Cardiac muscle cell (in vitro differentiated cells and primary cell): ENCODE data around the gene ATP13A5. TPM values are rescaled to one million over a fixed set of nuclear protein-coding genes. Genes with fewer than 3 reads are reported as not detected.

Experiments used
- DNase-seq, 2 donors: peaks; one replicate each; pipeline versions ENCODE4 v3.0.0 to v3.0.0-alpha.2; 2010 to 2017; ENCODE audit warnings: low read depth in 1 of 2, low spot score in 1 of 2
- H3K27ac ChIP-seq: fragments of 200-600 bp; sonication (generic); 2 replicates; pipeline ENCODE4 v1.5.1; 2016
- H3K27me3 ChIP-seq: fragments of 200-600 bp; sonication (generic); 2 replicates; pipeline ENCODE4 v1.6.0; 2016; ENCODE audit warnings: control low read depth
- H3K36me3 ChIP-seq: fragments of 200-600 bp; sonication (generic); 2 replicates; pipeline ENCODE4 v1.5.1; 2016; ENCODE audit warnings: control low read depth
- H3K4me1 ChIP-seq: fragments of 200-600 bp; sonication (generic); 2 replicates; pipeline ENCODE4 v1.8.1; 2017; ENCODE audit warnings: low read depth, mild to moderate bottlenecking, mixed run types
- H3K4me3 ChIP-seq: fragments of 200-600 bp; sonication (generic); 2 replicates; pipeline ENCODE4 v1.5.1; 2016; ENCODE audit warnings: mild to moderate bottlenecking
- H3K9me3 ChIP-seq: fragments of 200-600 bp; sonication (generic); 2 replicates; pipeline ENCODE4 v1.5.1; 2017; ENCODE audit warnings: low read depth, mild to moderate bottlenecking, control low read depth
- polyA plus RNA-seq: library from polyadenylated mRNA; unstranded; fragments of >200 nt; fragmentation: Nextera tagmentation; extraction: Ambion mirVana; gene quantifications from 2 replicates; pipeline ENCODE4 v1.2.1, GENCODE V29; 2016
- total RNA-seq: library from RNA; depleted of rRNA; stranded (reverse); fragments of >200 nt; gene quantifications from 2 replicates; pipeline ENCODE4 v1.2.3, GENCODE V29; 2016
- TF ChIP-seq, protein P1 (sequence below): IDR thresholded peaks from 2 replicates; pipeline ENCODE4 v1.5.1; 2012; ENCODE audit warnings: low read depth, mild to moderate bottlenecking, low read length

ATP13A5 gene
- total and polyA plus RNA-seq, 2 experiments from 2014 or later = 0.16 TPM; not detected in 1

DNA sequence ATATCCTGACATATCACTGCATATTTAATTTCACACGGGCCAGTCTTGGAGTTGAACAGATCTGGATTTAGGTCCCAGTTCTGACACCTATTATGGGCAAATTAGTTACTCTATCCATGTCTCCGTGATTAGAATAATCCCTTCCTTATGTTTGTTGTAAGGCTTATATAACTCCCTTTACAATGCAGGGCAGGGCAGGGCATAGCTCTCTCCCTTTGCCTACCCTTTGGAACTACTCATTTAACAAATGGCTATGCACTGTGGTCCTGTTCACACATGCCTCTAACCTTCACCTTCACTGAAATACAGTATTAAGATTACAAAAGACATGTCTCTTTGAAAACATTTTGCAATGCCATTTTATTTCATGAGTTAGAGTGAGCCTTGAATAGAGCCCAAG is 24.8 kb upstream of the ATP13A5 start:
- Histone ChIP-seq H3K27me3 (peaks cover 24% of the 10 kb centered on the region), H3K27ac (no peak overlapping the region), H3K4me3 (no peak overlapping the region), H3K36me3 (no peaks in the 10 kb centered on the region), H3K4me1 (no peaks in the 10 kb centered on the region), H3K9me3 (no peaks in the 10 kb centered on the region)
- TF ChIP-seq, protein P1, sequence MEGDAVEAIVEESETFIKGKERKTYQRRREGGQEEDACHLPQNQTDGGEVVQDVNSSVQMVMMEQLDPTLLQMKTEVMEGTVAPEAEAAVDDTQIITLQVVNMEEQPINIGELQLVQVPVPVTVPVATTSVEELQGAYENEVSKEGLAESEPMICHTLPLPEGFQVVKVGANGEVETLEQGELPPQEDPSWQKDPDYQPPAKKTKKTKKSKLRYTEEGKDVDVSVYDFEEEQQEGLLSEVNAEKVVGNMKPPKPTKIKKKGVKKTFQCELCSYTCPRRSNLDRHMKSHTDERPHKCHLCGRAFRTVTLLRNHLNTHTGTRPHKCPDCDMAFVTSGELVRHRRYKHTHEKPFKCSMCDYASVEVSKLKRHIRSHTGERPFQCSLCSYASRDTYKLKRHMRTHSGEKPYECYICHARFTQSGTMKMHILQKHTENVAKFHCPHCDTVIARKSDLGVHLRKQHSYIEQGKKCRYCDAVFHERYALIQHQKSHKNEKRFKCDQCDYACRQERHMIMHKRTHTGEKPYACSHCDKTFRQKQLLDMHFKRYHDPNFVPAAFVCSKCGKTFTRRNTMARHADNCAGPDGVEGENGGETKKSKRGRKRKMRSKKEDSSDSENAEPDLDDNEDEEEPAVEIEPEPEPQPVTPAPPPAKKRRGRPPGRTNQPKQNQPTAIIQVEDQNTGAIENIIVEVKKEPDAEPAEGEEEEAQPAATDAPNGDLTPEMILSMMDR = no peak
- no peak for DNase-seq

DNA sequence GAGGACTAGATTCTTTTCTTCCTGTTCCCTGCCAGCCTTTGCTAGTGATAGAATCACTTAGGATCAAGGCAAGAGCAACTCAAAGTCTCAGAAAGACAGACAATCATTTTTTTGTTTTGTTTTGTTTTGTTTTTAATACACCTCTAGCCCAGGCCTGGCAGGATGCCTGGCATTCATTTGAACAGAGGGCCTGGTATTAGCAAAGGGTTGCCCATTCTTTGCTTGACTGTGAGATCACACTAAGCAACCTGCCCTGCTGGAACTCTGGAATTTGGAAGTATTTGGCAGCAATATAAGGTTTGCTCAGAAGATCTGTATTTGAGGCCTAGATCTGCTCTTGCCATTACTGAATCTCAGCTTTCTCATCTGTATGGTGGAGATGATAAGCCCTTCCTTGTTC is 21.8 kb upstream of the ATP13A5 start:
- TF ChIP-seq, protein P1 = no peak
- Histone ChIP-seq H3K4me3 (no peak overlapping the region), H3K27ac (no peak overlapping the region), H3K36me3 (no peaks in the 10 kb centered on the region), H3K27me3 (peaks cover 20% of the 10 kb centered on the region), H3K9me3 (no peaks in the 10 kb centered on the region), H3K4me1 (no peaks in the 10 kb centered on the region)
- no peak for DNase-seq

DNA sequence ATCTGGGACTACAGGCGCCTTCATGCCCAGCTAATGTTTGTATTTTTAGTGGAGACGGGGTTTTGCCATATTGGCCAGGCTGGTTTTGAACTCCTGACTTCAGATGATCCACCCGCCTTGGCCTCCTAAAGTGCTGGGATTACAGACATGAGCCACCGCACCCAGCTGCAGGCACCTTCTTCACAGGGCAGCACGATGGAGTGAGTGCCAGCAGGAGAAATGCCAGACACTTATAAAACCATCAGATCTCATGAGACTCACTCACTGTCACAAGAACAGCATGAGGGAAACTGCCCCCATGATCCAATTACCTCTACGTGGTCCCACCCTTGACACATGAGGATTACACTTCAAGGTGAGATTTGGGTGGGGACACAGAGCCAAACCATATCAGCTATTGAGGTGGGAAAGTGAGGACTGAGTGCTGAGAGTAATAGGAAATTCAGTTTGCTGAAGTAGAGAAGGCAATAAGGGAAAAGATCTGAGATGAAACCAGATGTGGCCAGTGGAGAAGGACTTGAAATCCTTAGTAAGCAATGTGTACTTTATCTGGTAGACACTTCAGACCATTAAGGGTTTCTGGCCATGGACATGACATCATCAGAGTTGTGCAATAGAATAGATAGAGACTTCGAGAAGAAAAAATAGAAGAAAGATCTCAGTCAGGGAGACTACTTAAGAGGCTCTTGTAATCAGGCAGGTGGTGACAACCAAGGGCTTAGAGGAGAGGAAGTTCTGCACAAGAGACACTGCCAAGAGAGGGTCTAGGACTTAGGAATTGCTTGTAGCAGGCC is 18.1 kb upstream of the ATP13A5 start:
- no peaks in the 10 kb centered on the region for H3K4me1 ChIP-seq
- no peak overlapping the region for H3K4me3 ChIP-seq
- TF ChIP-seq, protein P1 = no peak
- no peak overlapping the region for H3K27ac ChIP-seq
- H3K36me3 ChIP-seq = no peaks in the 10 kb centered on the region
- H3K27me3 ChIP-seq = peaks cover 20% of the 10 kb centered on the region
- peak in 1 of 2 donors; percentile 28 for DNase-seq
- H3K9me3 ChIP-seq = no peaks in the 10 kb centered on the region

DNA sequence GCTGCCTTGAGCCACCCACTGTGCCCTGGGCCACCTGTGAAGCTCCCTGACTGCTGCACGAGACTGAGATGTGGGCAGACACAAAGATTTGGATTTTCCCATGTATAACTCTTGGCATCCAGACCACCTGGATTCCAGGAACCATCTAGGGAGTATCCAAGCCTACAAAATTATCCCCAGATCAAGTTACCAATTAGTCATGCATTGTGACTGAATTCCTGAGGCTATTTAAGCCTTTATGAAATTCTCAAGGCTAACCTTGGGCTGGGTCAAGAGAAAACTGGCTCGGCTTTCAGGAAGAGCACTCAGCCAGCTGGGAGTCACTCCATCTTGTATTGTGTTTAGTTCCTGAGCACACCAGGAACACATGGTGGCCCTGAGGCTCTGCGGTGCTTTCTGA is 13.3 kb upstream of the ATP13A5 start:
- TF ChIP-seq, protein P1 = no peak
- DNase-seq = no peak
- Histone ChIP-seq H3K36me3 (no peaks in the 10 kb centered on the region), H3K4me3 (no peak overlapping the region), H3K27ac (no peak overlapping the region), H3K9me3 (no peaks in the 10 kb centered on the region), H3K4me1 (no peaks in the 10 kb centered on the region), H3K27me3 (no peaks in the 10 kb centered on the region)

DNA sequence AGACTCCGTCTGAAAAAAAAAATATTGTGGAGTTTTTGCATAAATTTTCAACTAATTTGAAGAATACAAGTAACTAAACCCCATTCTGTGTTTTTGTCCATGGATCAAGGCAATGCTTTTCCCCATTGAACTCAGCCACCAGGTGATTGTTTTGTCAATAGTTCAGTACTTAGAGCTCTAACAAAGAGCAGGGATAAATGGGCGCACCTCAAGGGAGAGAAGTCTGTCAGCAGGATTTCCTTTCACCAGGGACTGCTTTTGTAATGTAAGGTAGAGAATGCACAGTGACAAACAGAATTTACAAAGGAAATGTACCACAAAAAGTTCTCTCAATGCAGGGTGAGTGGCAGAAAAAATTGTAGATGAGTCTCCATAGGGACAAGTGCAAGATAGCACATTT is 10.8 kb upstream of the ATP13A5 start:
- TF ChIP-seq, protein P1 = no peak
- Histone ChIP-seq H3K36me3 (no peaks in the 10 kb centered on the region), H3K9me3 (no peaks in the 10 kb centered on the region), H3K27ac (no peak overlapping the region), H3K27me3 (no peaks in the 10 kb centered on the region), H3K4me1 (no peaks in the 10 kb centered on the region), H3K4me3 (no peak overlapping the region)
- DNase-seq = no peak
